HepG2 (cell line): ENCODE results near the gene ANTXRL. TPM values are rescaled to one million over a fixed set of nuclear protein-coding genes. Genes with fewer than 3 reads are reported as not detected.

Source experiments
- AKAP8 ChIP-seq: sonication (generic); formaldehyde crosslinking; IDR thresholded peaks from 2 replicates; pipeline ENCODE4 v1.5.1; 2020; ENCODE audit warnings: mild to moderate bottlenecking, missing genetic modification reagents
- ATAD3A ChIP-seq: sonication (generic); formaldehyde crosslinking; IDR thresholded peaks from 2 replicates; pipeline ENCODE4 v1.4.0; 2020; ENCODE audit warnings: missing genetic modification reagents
- CBX2 ChIP-seq, 2 experiments: fragments of 200-600 bp in 1 of 2; sonication (generic); formaldehyde crosslinking in 1 of 2; IDR thresholded peaks; 2 replicates each; pipeline versions ENCODE4 v1.7.0 to v1.8.1; 2018 to 2022; ENCODE audit warnings: low read depth in 2 of 2, low read length in 1 of 2, mild to moderate bottlenecking in 1 of 2, missing genetic modification reagents in 1 of 2
- CCDC6 ChIP-seq: sonication (generic); formaldehyde crosslinking; IDR thresholded peaks from 2 replicates; pipeline ENCODE4 v1.8.1; 2022; ENCODE audit warnings: mild to moderate bottlenecking, missing genetic modification reagents, moderate library complexity
- DRAP1 ChIP-seq: IDR thresholded peaks from 2 replicates; pipeline ENCODE4 v1.6.1; 2016; ENCODE audit warnings: missing genetic modification reagents, missing compliant biosample characterization
- FOXA3 ChIP-seq: IDR thresholded peaks from 2 replicates; pipeline ENCODE4 v1.6.1; 2016; ENCODE audit warnings: missing genetic modification reagents, missing compliant biosample characterization
- FOXK1 ChIP-seq: sonication (generic); formaldehyde crosslinking; IDR thresholded peaks from 2 replicates; pipeline ENCODE4 v1.4.0; 2020; ENCODE audit warnings: low read depth, missing genetic modification reagents, borderline replicate concordance
- HES4 ChIP-seq: sonication (generic); formaldehyde crosslinking; IDR thresholded peaks from 2 replicates; pipeline ENCODE4 v1.9.0; 2021; ENCODE audit warnings: mild to moderate bottlenecking, missing genetic modification reagents, borderline replicate concordance
- HNRNPLL ChIP-seq: fragments of 200-400 bp; formaldehyde crosslinking; IDR thresholded peaks from 2 replicates; pipeline ENCODE4 v1.6.1; 2017; ENCODE audit warnings: mild to moderate bottlenecking, low read depth, low read length; ENCODE audit not compliant: poor library complexity, severe bottlenecking
- HOXD1 ChIP-seq: sonication (generic); formaldehyde crosslinking; IDR thresholded peaks from 2 replicates; pipeline ENCODE4 v1.5.0; 2020; ENCODE audit warnings: missing genetic modification reagents
- MED1 ChIP-seq: sonication (generic); formaldehyde crosslinking; IDR thresholded peaks from 2 replicates; pipeline ENCODE4 v1.4.0; 2020; ENCODE audit warnings: missing genetic modification reagents
- MNT ChIP-seq: fragments of 450-650 bp; IDR thresholded peaks from 2 replicates; pipeline ENCODE4 v1.6.1; 2016
- RFX5 ChIP-seq: IDR thresholded peaks from 2 replicates; pipeline ENCODE4 v1.6.1; 2011; ENCODE audit warnings: low read depth, low read length, improper control_type of control experiment
- SRSF4 ChIP-seq: fragments of 200-400 bp; formaldehyde crosslinking; IDR thresholded peaks from one replicate; pipeline ENCODE4 v1.6.1; 2018; ENCODE audit warnings: mild to moderate bottlenecking, low read depth, low read length, moderate library complexity; ENCODE audit not compliant: poor library complexity, severe bottlenecking
- TBX2 ChIP-seq: sonication (generic); formaldehyde crosslinking; IDR thresholded peaks from 2 replicates; pipeline ENCODE4 v1.5.0; 2020; ENCODE audit warnings: missing genetic modification reagents, mild to moderate bottlenecking, borderline replicate concordance
- TCF12 ChIP-seq, 2 experiments: fragments of 450-650 bp in 1 of 2; sonication (generic) in 1 of 2; formaldehyde crosslinking in 1 of 2; IDR thresholded peaks; 2 replicates each; pipeline versions ENCODE4 v1.6.1 to v1.8.0; 2017 to 2022; ENCODE audit warnings: antibody characterized with exemption in 1 of 2, mild to moderate bottlenecking in 1 of 2, missing genetic modification reagents in 1 of 2, moderate library complexity in 1 of 2
- ZNF317 ChIP-seq: sonication (generic); formaldehyde crosslinking; IDR thresholded peaks from 2 replicates; pipeline ENCODE4 v1.5.0; 2020; ENCODE audit warnings: mild to moderate bottlenecking, missing genetic modification reagents
- ZNF383 ChIP-seq: sonication (generic); formaldehyde crosslinking; IDR thresholded peaks from 2 replicates; pipeline ENCODE4 v1.4.0; 2020; ENCODE audit warnings: missing genetic modification reagents, mild to moderate bottlenecking, borderline replicate concordance
- ZNF772 ChIP-seq: sonication (generic); formaldehyde crosslinking; IDR thresholded peaks from 2 replicates; pipeline ENCODE4 v1.5.0; 2020; ENCODE audit warnings: mild to moderate bottlenecking, missing genetic modification reagents
- ZNF879 ChIP-seq: sonication (generic); formaldehyde crosslinking; IDR thresholded peaks from 2 replicates; pipeline ENCODE4 v1.8.1; 2023; ENCODE audit warnings: missing genetic modification reagents
- ZSCAN20 ChIP-seq: sonication (generic); formaldehyde crosslinking; IDR thresholded peaks from 2 replicates; pipeline ENCODE4 v1.4.0; 2020; ENCODE audit warnings: missing genetic modification reagents, mild to moderate bottlenecking, borderline replicate concordance
- polyA plus RNA-seq, 8 experiments: library from polyadenylated mRNA; depleted of rRNA in 3 of 8; stranded (reverse) in 7 of 8; unstranded in 1 of 8; fragments of >200 nt; fragmentation: Illumina TruSeq in 4 of 8; extraction: Trizol in 4 of 8; gene quantifications; 2 replicates each; pipeline versions ENCODE4 v1.2.1 to v1.2.3, GENCODE V29; 2011 to 2016; ENCODE audit warnings: low read depth in 4 of 8, missing spikeins in 1 of 8, mixed read lengths in 1 of 8; ENCODE audit not compliant: insufficient read depth in 1 of 8
- total RNA-seq, 5 experiments: library from RNA; depleted of rRNA; stranded (reverse); fragments of >200 nt; fragmentation: Illumina TruSeq; extraction: Trizol; gene quantifications; 2 replicates each; pipeline ENCODE4 v1.2.3, GENCODE V29; 2016; ENCODE audit warnings: low read depth in 1 of 5
- TF ChIP-seq, protein P1 (sequence below): sonication (generic); formaldehyde crosslinking; IDR thresholded peaks from 2 replicates; pipeline ENCODE4 v1.5.1; 2020; ENCODE audit warnings: missing genetic modification reagents, mild to moderate bottlenecking, borderline replicate concordance
- TF ChIP-seq, protein P2 (sequence below): sonication (generic); formaldehyde crosslinking; IDR thresholded peaks from 2 replicates; pipeline ENCODE4 v1.8.0; 2022; ENCODE audit warnings: mild to moderate bottlenecking, missing genetic modification reagents, moderate library complexity

ANTXRL gene
- total and polyA plus RNA-seq, 2 of the 13 experiments (the other 11 are each of a cell fraction or from before 2014, with no cell fraction given), result not detected

DNA sequence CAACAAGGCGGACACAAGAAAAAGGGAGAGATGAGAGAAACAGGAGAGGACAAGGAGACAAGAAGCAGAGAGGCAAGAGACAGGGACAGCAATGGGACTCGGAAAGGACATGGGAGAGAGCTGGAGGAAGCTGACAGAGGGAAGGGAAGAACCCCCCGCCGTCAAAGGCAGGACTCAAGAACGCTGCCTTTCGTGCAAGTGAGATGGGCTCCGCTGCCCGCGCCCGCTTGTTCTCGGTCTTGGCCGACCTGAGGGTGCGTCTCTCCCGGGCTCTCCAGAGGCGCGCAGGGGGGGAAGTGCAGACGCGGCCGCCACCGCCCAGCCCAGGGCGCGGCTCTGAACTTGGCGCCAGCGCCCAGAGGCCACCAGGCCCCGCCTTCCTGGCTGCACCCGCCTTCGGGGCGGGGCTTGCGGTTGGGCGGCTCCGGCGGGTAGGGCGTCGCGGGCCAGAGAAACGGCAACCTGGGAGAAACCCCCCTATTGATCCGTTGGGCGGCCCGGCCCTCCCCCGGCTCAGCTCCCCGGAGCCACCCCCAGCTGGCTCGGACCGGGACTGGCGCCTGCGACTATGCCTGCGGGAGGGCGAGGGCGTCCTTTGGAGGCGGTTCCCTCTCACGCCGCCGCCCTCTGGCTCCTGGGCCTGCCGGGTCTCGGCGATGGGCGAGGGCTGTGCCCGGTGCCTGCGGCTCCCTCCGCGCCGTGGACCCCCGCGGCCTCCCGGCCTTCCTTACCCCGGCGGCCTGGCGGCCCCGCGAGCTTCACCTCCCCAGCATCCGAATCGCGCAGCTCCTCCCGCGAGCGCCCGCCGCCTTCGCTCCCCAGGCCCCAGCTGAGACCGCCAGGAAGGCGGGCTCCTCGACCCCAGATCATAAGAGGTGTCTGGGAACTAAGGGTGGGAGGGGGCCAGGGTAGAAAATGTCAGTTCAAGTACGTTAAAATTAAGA is 2.2 kb upstream of the ANTXRL start (continued):
- TF ChIP-seq DRAP1 (CRISPR knock-in tag) (no peak), AKAP8 (no peak), ZNF383 (CRISPR knock-in tag) (no peak), RFX5 (no peak), FOXK1 (no peak), MNT (no peak), TCF12 (IDR thresholded peaks at IDR 0.05) (no peak), TCF12 (CRISPR knock-in tag; IDR thresholded peaks at IDR 0.05) (no peak), ZNF317 (CRISPR knock-in tag) (no peak), ZSCAN20 (CRISPR knock-in tag) (no peak), CCDC6 (CRISPR knock-in tag) (peak; percentile 54; the same call in 1 of the 2 replicates), TBX2 (peak; percentile 40; the same call in 1 of the 2 replicates), HOXD1 (CRISPR knock-in tag) (no peak), ZNF879 (CRISPR knock-in tag) (no peak), HNRNPLL (peak; percentile 52), HES4 (CRISPR knock-in tag) (no peak), ATAD3A (no peak), ZNF772 (CRISPR knock-in tag) (peak; percentile 14; the same call in 1 of the 2 replicates), FOXA3 (no peak), SRSF4 (no peak), MED1 (CRISPR knock-in tag) (no peak), CBX2 (IDR thresholded peaks at IDR 0.05; ENCODE audit: low read depth, low read length) (no peak), CBX2 (CRISPR knock-in tag; IDR thresholded peaks at IDR 0.05; ENCODE audit: low read depth) (peak; percentile 35; the same call in 1 of the 2 replicates)
- TF ChIP-seq, protein P1, sequence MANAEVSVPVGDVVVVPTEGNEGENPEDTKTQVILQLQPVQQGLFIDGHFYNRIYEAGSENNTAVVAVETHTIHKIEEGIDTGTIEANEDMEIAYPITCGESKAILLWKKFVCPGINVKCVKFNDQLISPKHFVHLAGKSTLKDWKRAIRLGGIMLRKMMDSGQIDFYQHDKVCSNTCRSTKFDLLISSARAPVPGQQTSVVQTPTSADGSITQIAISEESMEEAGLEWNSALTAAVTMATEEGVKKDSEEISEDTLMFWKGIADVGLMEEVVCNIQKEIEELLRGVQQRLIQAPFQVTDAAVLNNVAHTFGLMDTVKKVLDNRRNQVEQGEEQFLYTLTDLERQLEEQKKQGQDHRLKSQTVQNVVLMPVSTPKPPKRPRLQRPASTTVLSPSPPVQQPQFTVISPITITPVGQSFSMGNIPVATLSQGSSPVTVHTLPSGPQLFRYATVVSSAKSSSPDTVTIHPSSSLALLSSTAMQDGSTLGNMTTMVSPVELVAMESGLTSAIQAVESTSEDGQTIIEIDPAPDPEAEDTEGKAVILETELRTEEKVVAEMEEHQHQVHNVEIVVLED (CRISPR knock-in tag), result no peak
- TF ChIP-seq, protein P2, sequence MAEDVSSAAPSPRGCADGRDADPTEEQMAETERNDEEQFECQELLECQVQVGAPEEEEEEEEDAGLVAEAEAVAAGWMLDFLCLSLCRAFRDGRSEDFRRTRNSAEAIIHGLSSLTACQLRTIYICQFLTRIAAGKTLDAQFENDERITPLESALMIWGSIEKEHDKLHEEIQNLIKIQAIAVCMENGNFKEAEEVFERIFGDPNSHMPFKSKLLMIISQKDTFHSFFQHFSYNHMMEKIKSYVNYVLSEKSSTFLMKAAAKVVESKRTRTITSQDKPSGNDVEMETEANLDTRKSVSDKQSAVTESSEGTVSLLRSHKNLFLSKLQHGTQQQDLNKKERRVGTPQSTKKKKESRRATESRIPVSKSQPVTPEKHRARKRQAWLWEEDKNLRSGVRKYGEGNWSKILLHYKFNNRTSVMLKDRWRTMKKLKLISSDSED (CRISPR knock-in tag), result no peak
